ENCODE data around the gene ANKRD13C.
"Not testable (repeated sequence)": the region's sequence is repeated elsewhere in the genome, so short reads cannot be mapped to it uniquely, and the experiment has no call there.

The ANKRD13C gene

GRCh38 chr1:70376196-70376595 is 21.7 kb upstream of the ANKRD13C start:
- TF ChIP-seq JUND (IDR thresholded peaks at IDR 0.05; ENCODE audit: low read depth) = no peak
- DNase-seq (ENCODE audit: low read depth in 1 of 2, low spot score in 1 of 2) = no peak
- in situ Hi-C loops (cut with HindIII; ENCODE audit: low pct_unique_long_range_greater_than_20kb, low sequenced_read_pairs) = no loop called here

GRCh38 chr1:70373580-70373979 is 19.1 kb upstream of the ANKRD13C start:
- DNase-seq (ENCODE audit: low read depth in 1 of 2, low spot score in 1 of 2); in situ Hi-C loops (cut with HindIII; ENCODE audit: low pct_unique_long_range_greater_than_20kb, low sequenced_read_pairs): not testable (repeated sequence)

- no peak for DNase-seq (ENCODE audit: low read depth in 1 of 2, low spot score in 1 of 2)
- TF ChIP-seq JUND (IDR thresholded peaks at IDR 0.05; ENCODE audit: low read depth) = no peak
- in situ Hi-C loops (cut with HindIII; ENCODE audit: low pct_unique_long_range_greater_than_20kb, low sequenced_read_pairs) = no loop called here
Observed at GRCh38 chr1:70372426-70372825, 17.9 kb upstream of the ANKRD13C start.

- DNase-seq (ENCODE audit: low read depth in 1 of 2, low spot score in 1 of 2); in situ Hi-C loops (cut with HindIII; ENCODE audit: low pct_unique_long_range_greater_than_20kb, low sequenced_read_pairs): not testable (repeated sequence)
Observed at GRCh38 chr1:70371586-70371985, 17.1 kb upstream of the ANKRD13C start.

GRCh38 chr1:70367397-70367796 is 12.9 kb upstream of the ANKRD13C start:
- in situ Hi-C loops (cut with HindIII; ENCODE audit: low pct_unique_long_range_greater_than_20kb, low sequenced_read_pairs); DNase-seq (ENCODE audit: low read depth in 1 of 2, low spot score in 1 of 2): not testable (repeated sequence)

GRCh38 chr1:70366997-70367396 is 12.5 kb upstream of the ANKRD13C start:
- in situ Hi-C loops (cut with HindIII; ENCODE audit: low pct_unique_long_range_greater_than_20kb, low sequenced_read_pairs); DNase-seq (ENCODE audit: low read depth in 1 of 2, low spot score in 1 of 2): not testable (repeated sequence)

GRCh38 chr1:70366425-70366952 is 12.0 kb upstream of the ANKRD13C start:
- in situ Hi-C loops (cut with HindIII; ENCODE audit: low pct_unique_long_range_greater_than_20kb, low sequenced_read_pairs); DNase-seq (ENCODE audit: low read depth in 1 of 2, low spot score in 1 of 2): not testable (repeated sequence)

GRCh38 chr1:70364439-70364838 is 9.9 kb upstream of the ANKRD13C start:
- in situ Hi-C loops (cut with HindIII; ENCODE audit: low pct_unique_long_range_greater_than_20kb, low sequenced_read_pairs) = no loop called here
- no peak for DNase-seq (ENCODE audit: low read depth in 1 of 2, low spot score in 1 of 2)
- no peak for TF ChIP-seq JUND (IDR thresholded peaks at IDR 0.05; ENCODE audit: low read depth)

GRCh38 chr1:70361727-70362398 is 7.3 kb upstream of the ANKRD13C start:
- TF ChIP-seq JUND (IDR thresholded peaks at IDR 0.05; ENCODE audit: low read depth) = no peak
- in situ Hi-C loops (cut with HindIII; ENCODE audit: low pct_unique_long_range_greater_than_20kb, low sequenced_read_pairs) = no loop called here

GRCh38 chr1:70360321-70360720 is 5.8 kb upstream of the ANKRD13C start:
- DNase-seq (ENCODE audit: low read depth in 1 of 2, low spot score in 1 of 2) = no peak
- in situ Hi-C loops (cut with HindIII; ENCODE audit: low pct_unique_long_range_greater_than_20kb, low sequenced_read_pairs) = no loop called here
- TF ChIP-seq JUND (IDR thresholded peaks at IDR 0.05; ENCODE audit: low read depth) = no peak

More at GRCh38 chr1:70361727-70362398, 7.3 kb upstream of the ANKRD13C start:
- DNase-seq (ENCODE audit: low read depth in 1 of 2, low spot score in 1 of 2) = no peak

GRCh38 chr1:70358921-70359564 is 4.5 kb upstream of the ANKRD13C start:
- no peak for DNase-seq (ENCODE audit: low read depth in 1 of 2, low spot score in 1 of 2)
- in situ Hi-C loops (cut with HindIII; ENCODE audit: low pct_unique_long_range_greater_than_20kb, low sequenced_read_pairs) = no loop called here
- no peak for TF ChIP-seq JUND (IDR thresholded peaks at IDR 0.05; ENCODE audit: low read depth)

GRCh38 chr1:70355920-70356319 is 1.4 kb upstream of the ANKRD13C start:
- in situ Hi-C loops (cut with HindIII; ENCODE audit: low pct_unique_long_range_greater_than_20kb, low sequenced_read_pairs) = no loop called here
- TF ChIP-seq JUND (IDR thresholded peaks at IDR 0.05; ENCODE audit: low read depth) = no peak
- no peak for DNase-seq (ENCODE audit: low read depth in 1 of 2, low spot score in 1 of 2)

- TF ChIP-seq JUND (IDR thresholded peaks at IDR 0.05; ENCODE audit: low read depth) = no peak
- DNase-seq (ENCODE audit: low read depth in 1 of 2, low spot score in 1 of 2) = no peak
- in situ Hi-C loops (cut with HindIII; ENCODE audit: low pct_unique_long_range_greater_than_20kb, low sequenced_read_pairs) = no loop called here
Observed at GRCh38 chr1:70355111-70355407, 537 bp upstream of the ANKRD13C start.
